ENCODE results near the gene TSPO. TPM values are rescaled to one million over a fixed set of nuclear protein-coding genes. Genes with fewer than 3 reads are reported as not detected.

TSPO gene
- polyA plus RNA-seq, 1 of the 3 experiments (the other 2 are of a cell fraction): 156 TPM

GRCh38 chr22:43179911-43180195 lies 28.5 kb downstream of the TSPO start (continued):
- no peak for TF ChIP-seq USF1 (IDR thresholded peaks at IDR 0.05; ENCODE audit: borderline replicate concordance, low read depth)

GRCh38 chr22:43180670-43181069 lies 29.3 kb downstream of the TSPO start:
- no peak overlapping the region for H3K9ac ChIP-seq
- H3K27ac ChIP-seq (ENCODE audit: low read depth in 2 of 2, low read length in 1 of 2): no peak overlapping the region
- CTCF ChIA-PET: no interaction called here
- H4K20me1 ChIP-seq (ENCODE audit: insufficient read depth): no peaks in the 10 kb centered on the region
- no CpG with 5 or more reads among the region's 15 CpGs for WGBS (ENCODE audit: low lambda C conversion rate)
- no peak for TF ChIP-seq YY1 (IDR thresholded peaks at IDR 0.05; ENCODE audit: low read depth)
- no peak for TF ChIP-seq NFIC (IDR thresholded peaks at IDR 0.05; ENCODE audit: borderline replicate concordance)
- no peak for TF ChIP-seq NRF1 (IDR thresholded peaks at IDR 0.05; ENCODE audit: low read depth, low read length)
- TF ChIP-seq TCF12 (IDR thresholded peaks at IDR 0.05): no peak
- no peak for TF ChIP-seq SMC3 (IDR thresholded peaks at IDR 0.05; ENCODE audit: low read depth, low read length)
- TF ChIP-seq TEAD4 (IDR thresholded peaks at IDR 0.05; ENCODE audit: borderline replicate concordance, insufficient read depth): no peak
- TF ChIP-seq FOXJ3 (CRISPR knock-in tag; IDR thresholded peaks at IDR 0.05): no peak
- H3K4me2 ChIP-seq: no peak overlapping the region
- no peaks in the 10 kb centered on the region for H3K9me3 ChIP-seq
- no peak overlapping the region for H3K4me3 ChIP-seq (ENCODE audit: low read depth in 2 of 2, low read length in 1 of 2)
- no peaks in the 10 kb centered on the region for H3F3A ChIP-seq (replicated peaks; ENCODE audit: insufficient read depth)
- H3K9me2 ChIP-seq: no peaks in the 10 kb centered on the region
- no peaks in the 10 kb centered on the region for H3K27me3 ChIP-seq (ENCODE audit: insufficient read depth)
- H2AFZ ChIP-seq (ENCODE audit: low read depth): no peak overlapping the region
- POLR2A ChIA-PET: no interaction called here
- DNase-seq: no peak
- H3K79me2 ChIP-seq (ENCODE audit: insufficient read depth): peaks cover 2% of the 10 kb centered on the region; the same call in 1 of the 2 replicates
- peaks cover 0 to 9% of the 10 kb centered on the region in 2 experiments for H3K36me3 ChIP-seq (replicated peaks in 1 of 2; ENCODE audit: control insufficient read depth in 1 of 2, insufficient read depth in 2 of 2, low read length in 1 of 2)
- peaks cover 0 to 9% of the 10 kb centered on the region in 2 experiments; a peak in 1 of 4 replicates for H3K4me1 ChIP-seq (ENCODE audit: control insufficient read depth in 1 of 2, insufficient read depth in 2 of 2, low read depth in 1 of 2, low read length in 1 of 2)

- H3K9me2 ChIP-seq: no peaks in the 10 kb centered on the region
- H3K27me3 ChIP-seq (ENCODE audit: insufficient read depth): no peaks in the 10 kb centered on the region
- no peak for DNase-seq
- no peak overlapping the region for H2AFZ ChIP-seq (ENCODE audit: low read depth)
- H3K27ac ChIP-seq (ENCODE audit: low read depth in 2 of 2, low read length in 1 of 2): no peak overlapping the region
- H4K20me1 ChIP-seq (ENCODE audit: insufficient read depth): no peaks in the 10 kb centered on the region
- no peak overlapping the region for H3K9ac ChIP-seq
- TF ChIP-seq MEF2A (IDR thresholded peaks at IDR 0.05; ENCODE audit: borderline replicate concordance, low read depth) (no peak), SMC3 (IDR thresholded peaks at IDR 0.05; ENCODE audit: low read depth, low read length) (no peak), EZH2phosphoT487 (IDR thresholded peaks at IDR 0.05; ENCODE audit: borderline replicate concordance, low read depth) (no peak), GABPA (IDR thresholded peaks at IDR 0.05; ENCODE audit: low read depth) (no peak), USF2 (IDR thresholded peaks at IDR 0.05; ENCODE audit: borderline replicate concordance, low read depth, low read length) (no peak)
- H3K9me3 ChIP-seq: no peaks in the 10 kb centered on the region
- peaks cover 0 to 9% of the 10 kb centered on the region in 2 experiments for H3K36me3 ChIP-seq (replicated peaks in 1 of 2; ENCODE audit: control insufficient read depth in 1 of 2, insufficient read depth in 2 of 2, low read length in 1 of 2)
- peaks cover 0 to 10% of the 10 kb centered on the region in 2 experiments; a peak in 1 of 4 replicates for H3K4me1 ChIP-seq (ENCODE audit: control insufficient read depth in 1 of 2, insufficient read depth in 2 of 2, low read depth in 1 of 2, low read length in 1 of 2)
- no peaks in the 10 kb centered on the region for H3F3A ChIP-seq (replicated peaks; ENCODE audit: insufficient read depth)
- peaks cover 2% of the 10 kb centered on the region; the same call in 1 of the 2 replicates for H3K79me2 ChIP-seq (ENCODE audit: insufficient read depth)
- no peak overlapping the region for H3K4me3 ChIP-seq (ENCODE audit: low read depth in 2 of 2, low read length in 1 of 2)
- ChIA-PET POLR2A (no interaction called here), CTCF (no interaction called here)
- WGBS (ENCODE audit: low lambda C conversion rate): 100% methylated on average over 3 of the region's 13 CpGs
- H3K4me2 ChIP-seq: no peak overlapping the region
These were observed 30.1 kb downstream of the TSPO start for GRCh38 chr22:43181321-43182076.

All from SK-N-SH (cell line).